ENCODE data around the gene DNMT1.

The DNMT1 gene

DNA sequence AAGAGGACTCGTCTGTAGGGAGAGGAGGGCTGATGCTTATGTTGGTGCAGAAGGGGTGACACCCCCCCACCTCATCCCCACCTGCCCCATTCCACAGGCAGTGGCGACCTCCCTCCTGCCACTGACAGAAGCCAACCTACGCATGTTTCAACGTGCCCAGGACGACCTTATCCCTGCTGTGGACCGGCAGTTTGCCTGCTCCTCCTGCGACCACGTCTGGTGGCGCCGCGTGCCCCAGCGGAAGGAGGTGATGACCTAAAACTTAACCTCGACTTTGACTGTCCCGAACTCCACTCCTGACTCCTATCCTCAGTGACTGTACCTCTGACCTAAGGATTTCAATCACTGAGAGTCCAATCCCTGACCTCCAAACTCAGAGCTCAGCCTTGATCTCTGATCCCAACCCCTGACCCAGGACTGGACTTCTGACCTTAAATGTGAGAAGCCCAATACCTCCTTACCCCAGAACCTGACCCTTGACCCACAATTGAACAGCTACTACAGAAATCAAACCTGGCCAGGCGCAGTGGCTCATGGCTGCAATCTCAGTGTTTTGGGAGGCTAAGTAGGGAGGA lies 104.9 kb downstream of the DNMT1 start:
- no peak for DNase-seq

DNA sequence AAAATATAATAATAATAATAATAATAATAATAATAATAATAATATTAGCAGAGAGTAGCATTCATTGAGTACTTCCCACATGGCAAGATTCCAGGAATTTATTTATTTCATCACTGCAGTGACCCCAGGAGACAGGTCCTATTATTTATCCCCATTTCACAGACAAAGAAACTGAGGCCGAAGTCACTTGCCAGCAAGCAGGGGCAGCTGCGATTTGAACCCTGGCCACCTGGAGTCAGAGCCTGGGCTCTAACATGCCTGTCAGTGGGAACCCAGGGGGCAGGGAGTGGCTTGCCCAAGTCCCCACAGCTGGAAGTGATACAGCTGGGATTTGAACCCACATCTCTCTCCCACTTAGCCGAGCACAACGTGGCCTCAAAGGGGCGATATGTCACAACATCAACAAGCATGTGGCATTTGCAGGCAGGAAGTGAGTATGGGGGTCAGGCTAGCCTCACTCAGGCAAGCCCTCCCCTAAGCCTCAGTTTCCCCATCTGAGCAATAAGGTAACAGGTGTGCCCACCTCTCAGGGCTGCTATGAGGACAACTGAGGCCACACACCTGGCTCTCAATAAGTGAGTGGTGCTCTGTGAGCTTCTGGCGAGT lies 105.7 kb downstream of the DNMT1 start:
- no peak for DNase-seq

GRCh38 chr19:10087296-10088061 lies 107.3 kb downstream of the DNMT1 start:
- no peak for DNase-seq

DNA sequence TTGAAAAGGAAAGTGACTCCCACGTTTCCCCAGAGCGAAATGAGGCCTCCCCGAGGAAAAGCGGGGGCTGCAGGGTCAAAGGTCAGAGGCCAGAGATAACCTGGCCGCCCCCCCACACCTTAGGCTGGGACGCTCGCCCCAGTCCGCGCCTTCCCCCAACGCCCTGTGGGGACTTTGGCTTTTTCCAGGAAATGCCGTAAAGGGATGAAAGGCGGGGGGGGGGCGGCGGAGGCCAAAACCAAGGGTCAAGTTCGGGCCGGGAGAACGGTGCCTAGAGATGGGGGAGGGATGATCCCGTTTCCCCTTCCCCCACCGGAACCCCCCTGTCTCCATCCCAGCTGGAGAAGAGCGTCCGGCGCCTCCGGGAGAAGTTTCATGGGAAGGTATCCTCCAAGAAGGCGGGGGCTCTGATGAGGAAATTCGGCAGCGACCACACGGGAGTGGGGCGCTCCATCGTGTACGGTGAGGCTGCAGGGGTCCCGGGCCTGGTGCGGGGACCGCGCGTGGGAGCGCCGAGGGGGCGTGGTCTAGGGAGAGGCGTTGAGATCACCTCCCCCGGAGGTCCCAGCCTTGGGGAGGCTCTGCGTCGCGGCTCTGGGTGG lies 108.1 kb downstream of the DNMT1 start:
- DNase-seq, result no peak

GRCh38 chr19:10085641-10086590 lies 108.8 kb downstream of the DNMT1 start, which contains the start of gene SHFL:
Gene SHFL, plus strand, starts transcription at chr19:10086317. Its CDS starts 111 bp downstream, at chr19:10086428.
- DNase-seq, result peak; percentile 89

DNA sequence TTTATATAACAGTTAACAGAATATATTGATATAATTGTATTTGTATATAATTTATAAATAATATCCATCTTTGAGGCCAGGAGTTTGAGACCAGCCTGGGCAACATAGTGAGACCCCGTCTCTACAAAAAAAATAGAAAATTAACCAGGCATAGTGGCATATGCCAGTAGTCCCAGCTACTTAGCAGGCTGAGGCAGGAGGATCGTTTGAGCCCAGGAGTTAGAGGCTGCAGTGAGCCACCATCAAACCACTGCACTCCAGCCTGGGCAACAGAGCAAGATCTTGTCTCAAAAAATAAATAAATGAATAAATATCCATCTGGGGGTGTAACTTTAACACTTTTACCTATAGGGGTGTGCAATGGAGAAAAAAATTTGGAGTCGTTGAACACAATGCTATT lies 110.0 kb downstream of the DNMT1 start:
- DNase-seq, result no peak

GRCh38 chr19:10083911-10084310 lies 110.8 kb downstream of the DNMT1 start:
- no peak for DNase-seq
